GM04504 (cell line): ENCODE data around the gene TLK2.

Source experiments
- DNase-seq: peaks from one replicate; pipeline ENCODE4 v3.0.0-alpha.2; 2012; ENCODE audit warnings: low read depth

Gene TLK2

GRCh38 chr17:62655656-62656055, 177.0 kb downstream of the TLK2 start:
- no peak for DNase-seq

GRCh38 chr17:62656446-62656845, 177.8 kb downstream of the TLK2 start:
- DNase-seq = no peak

GRCh38 chr17:62657145-62657665, 178.6 kb downstream of the TLK2 start:
- DNase-seq = no peak

- no peak for DNase-seq
Observed at GRCh38 chr17:62657690-62658089, 179.1 kb downstream of the TLK2 start.

GRCh38 chr17:62658136-62658920, 179.7 kb downstream of the TLK2 start:
- DNase-seq = no peak

- DNase-seq = no peak
Observed at GRCh38 chr17:62660629-62661118, 182.0 kb downstream of the TLK2 start.

- no peak for DNase-seq
Observed at GRCh38 chr17:62661337-62661736, 182.7 kb downstream of the TLK2 start.

- DNase-seq = no peak
Observed at GRCh38 chr17:62662855-62663254, 184.2 kb downstream of the TLK2 start.
